HEK293 (cell line): ENCODE results near the gene LILRB3.

Experiments
- CTCF ChIA-PET: fragments of 350-600 bp; formaldehyde crosslinking; extraction: SDS; loops from one replicate; lab custom pipeline; 2021; ENCODE audit warnings: antibody characterized with exemption; lab: Yijun Ruan, JAX
- POLR2A ChIA-PET: fragments of 300-600 bp; formaldehyde crosslinking; extraction: SDS; loops from one replicate; lab custom pipeline; 2020; ENCODE audit warnings: antibody characterized with exemption, inconsistent platforms; lab: Yijun Ruan, JAX
- H3K27ac ChIP-seq: fragments of 200-500 bp; sonication (Bioruptor generic); 2 replicates; pipeline ENCODE4 v1.5.1; 2014; ENCODE audit warnings: low read depth, low read length, control low read depth, inconsistent platforms; ENCODE audit errors: extremely low read depth
- H3K36me3 ChIP-seq, 2 experiments: fragments of 200-500 bp in 1 of 2; sonication (Bioruptor generic) in 1 of 2; 1 replicate in 1 of 2; 2 replicates in 1 of 2; pipeline ENCODE4 v1.5.1; 2014 to 2017; ENCODE audit warnings: inconsistent platforms in 2 of 2, low read length in 2 of 2; ENCODE audit not compliant: control insufficient read depth in 2 of 2, insufficient read depth in 1 of 2
- H3K4me1 ChIP-seq: fragments of 200-500 bp; sonication (Bioruptor generic); 2 replicates; pipeline ENCODE4 v1.5.1; 2014; ENCODE audit warnings: mild to moderate bottlenecking, low read length, inconsistent platforms; ENCODE audit not compliant: control insufficient read depth, insufficient read depth
- H3K4me3 ChIP-seq: 2 replicates; pipeline ENCODE4 v1.5.1; 2011; ENCODE audit warnings: low read depth, mild to moderate bottlenecking, control low read depth, low read length, moderate library complexity
- H3K9me3 ChIP-seq: fragments of 200-500 bp; sonication (Bioruptor generic); 2 replicates; pipeline ENCODE4 v1.5.1; 2014; ENCODE audit warnings: low read depth, low read length, inconsistent platforms; ENCODE audit not compliant: control insufficient read depth, insufficient read depth
- GLIS2 ChIP-seq: fragments of 450-650 bp; formaldehyde crosslinking; IDR thresholded peaks from 2 replicates; pipeline ENCODE4 v1.5.1; 2016; ENCODE audit warnings: missing biosample characterization, missing genetic modification characterization
- MEIS1 ChIP-seq: sonication (generic); formaldehyde crosslinking; IDR thresholded peaks from 2 replicates; pipeline ENCODE4 v1.8.1; 2022; ENCODE audit warnings: missing genetic modification reagents, mild to moderate bottlenecking, borderline replicate concordance
- OSR2 ChIP-seq: fragments of 450-650 bp; formaldehyde crosslinking; IDR thresholded peaks from 2 replicates; pipeline ENCODE4 v1.5.1; 2016; ENCODE audit warnings: missing biosample characterization, missing genetic modification characterization
- TCF7L2 ChIP-seq: IDR thresholded peaks from 2 replicates; pipeline ENCODE4 v1.6.1; 2011; ENCODE audit warnings: low read depth, mild to moderate bottlenecking, inconsistent platforms, low read length, moderate library complexity, borderline replicate concordance
- YY2 ChIP-seq: fragments of 450-650 bp; formaldehyde crosslinking; IDR thresholded peaks from 2 replicates; pipeline ENCODE4 v1.5.1; 2016; ENCODE audit warnings: missing biosample characterization, missing genetic modification characterization
- ZBTB1 ChIP-seq: fragments of 450-650 bp; formaldehyde crosslinking; IDR thresholded peaks from 2 replicates; pipeline ENCODE4 v1.5.1; 2016; ENCODE audit warnings: missing biosample characterization, missing genetic modification characterization
- ZNF114 ChIP-seq: fragments of 450-650 bp; formaldehyde crosslinking; IDR thresholded peaks from 2 replicates; pipeline ENCODE4 v1.5.0; 2017; ENCODE audit warnings: missing biosample characterization, missing genetic modification characterization
- ZNF138 ChIP-seq: fragments of 450-650 bp; formaldehyde crosslinking; IDR thresholded peaks from 2 replicates; pipeline ENCODE4 v1.5.1; 2016; ENCODE audit warnings: missing biosample characterization, missing genetic modification characterization, borderline replicate concordance
- ZNF169 ChIP-seq: fragments of 450-650 bp; formaldehyde crosslinking; IDR thresholded peaks from 2 replicates; pipeline ENCODE4 v1.5.1; 2016; ENCODE audit warnings: missing biosample characterization, missing genetic modification characterization
- ZNF175 ChIP-seq: fragments of 450-650 bp; formaldehyde crosslinking; IDR thresholded peaks from 2 replicates; pipeline ENCODE4 v1.5.1; 2016; ENCODE audit warnings: missing biosample characterization, missing genetic modification characterization
- ZNF211 ChIP-seq: fragments of 450-650 bp; formaldehyde crosslinking; IDR thresholded peaks from 2 replicates; pipeline ENCODE4 v1.5.1; 2016; ENCODE audit warnings: low read depth, missing biosample characterization, missing genetic modification characterization
- ZNF214 ChIP-seq: fragments of 450-650 bp; formaldehyde crosslinking; IDR thresholded peaks from 2 replicates; pipeline ENCODE4 v1.5.1; 2017; ENCODE audit warnings: missing biosample characterization, mild to moderate bottlenecking, missing genetic modification characterization, borderline replicate concordance
- ZNF266 ChIP-seq: fragments of 450-650 bp; formaldehyde crosslinking; IDR thresholded peaks from 2 replicates; pipeline ENCODE4 v1.5.1; 2016; ENCODE audit warnings: missing biosample characterization, missing genetic modification characterization, low read depth
- ZNF324 ChIP-seq: fragments of 450-650 bp; formaldehyde crosslinking; IDR thresholded peaks from 2 replicates; pipeline ENCODE4 v1.5.1; 2016; ENCODE audit warnings: missing biosample characterization, missing genetic modification characterization
- ZNF366 ChIP-seq: fragments of 450-650 bp; formaldehyde crosslinking; conservative IDR thresholded peaks from 2 replicates; pipeline ENCODE4 v1.5.1; 2016; ENCODE audit warnings: missing biosample characterization, missing genetic modification characterization
- TF ChIP-seq, protein P1 (sequence below): fragments of 450-650 bp; formaldehyde crosslinking; IDR thresholded peaks from 2 replicates; pipeline ENCODE4 v1.5.1; 2016; ENCODE audit warnings: missing biosample characterization, missing genetic modification characterization, low read depth
- TF ChIP-seq, protein P2 (sequence below): fragments of 450-650 bp; formaldehyde crosslinking; IDR thresholded peaks from 2 replicates; pipeline ENCODE4 v1.5.1; 2016; ENCODE audit warnings: missing biosample characterization, missing genetic modification characterization
- TF ChIP-seq, protein P3 (sequence below): fragments of 450-650 bp; formaldehyde crosslinking; IDR thresholded peaks from 2 replicates; pipeline ENCODE4 v1.5.1; 2017; ENCODE audit warnings: missing biosample characterization, missing genetic modification characterization
- TF ChIP-seq, protein P4 (sequence below): fragments of 450-650 bp; formaldehyde crosslinking; IDR thresholded peaks from 2 replicates; pipeline ENCODE4 v1.5.1; 2017; ENCODE audit warnings: missing biosample characterization, missing genetic modification characterization
- TF ChIP-seq, protein P5 (sequence below): fragments of 450-650 bp; formaldehyde crosslinking; IDR thresholded peaks from 2 replicates; pipeline ENCODE4 v1.5.1; 2016; ENCODE audit warnings: missing biosample characterization, missing genetic modification characterization
- TF ChIP-seq, protein P6 (sequence below): fragments of 450-650 bp; IDR thresholded peaks from 2 replicates; pipeline ENCODE4 v1.5.1; 2018; ENCODE audit warnings: missing biosample characterization, missing genetic modification characterization
- TF ChIP-seq, protein P7 (sequence below): fragments of 450-650 bp; formaldehyde crosslinking; IDR thresholded peaks from 2 replicates; pipeline ENCODE4 v1.5.1; 2016; ENCODE audit warnings: missing biosample characterization, missing genetic modification characterization

LILRB3 gene

DNA sequence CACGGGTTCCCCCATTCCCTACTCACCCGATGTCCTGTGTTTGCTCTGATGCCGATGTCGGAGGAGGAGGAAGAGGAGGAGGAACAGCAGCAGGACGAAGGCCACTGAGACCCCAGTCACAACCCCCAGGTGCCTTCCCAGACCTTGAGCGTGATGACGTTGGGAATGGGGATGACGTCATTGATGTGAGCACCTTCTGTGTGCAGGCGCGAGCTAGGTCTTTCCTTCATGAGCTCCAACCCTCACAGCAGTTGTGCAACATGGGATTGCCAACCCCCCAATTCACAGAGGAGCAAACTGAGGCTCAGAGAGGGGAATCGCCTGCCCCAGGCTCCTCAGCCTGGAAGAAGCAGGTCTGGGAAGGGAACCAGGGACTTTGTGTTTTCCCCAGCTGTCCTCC is 30.0 kb upstream of the LILRB3 start:
- CTCF ChIA-PET: interaction anchor here (0.5 to 0.7 kb wide), 2 partner anchors 110 to 1039 kb away, joined by 3 read pairs; no protein-coding TSS in a partner anchor
- no peak for TF ChIP-seq ZNF324 (tag by site-specific recombination)
- TF ChIP-seq, protein P1, sequence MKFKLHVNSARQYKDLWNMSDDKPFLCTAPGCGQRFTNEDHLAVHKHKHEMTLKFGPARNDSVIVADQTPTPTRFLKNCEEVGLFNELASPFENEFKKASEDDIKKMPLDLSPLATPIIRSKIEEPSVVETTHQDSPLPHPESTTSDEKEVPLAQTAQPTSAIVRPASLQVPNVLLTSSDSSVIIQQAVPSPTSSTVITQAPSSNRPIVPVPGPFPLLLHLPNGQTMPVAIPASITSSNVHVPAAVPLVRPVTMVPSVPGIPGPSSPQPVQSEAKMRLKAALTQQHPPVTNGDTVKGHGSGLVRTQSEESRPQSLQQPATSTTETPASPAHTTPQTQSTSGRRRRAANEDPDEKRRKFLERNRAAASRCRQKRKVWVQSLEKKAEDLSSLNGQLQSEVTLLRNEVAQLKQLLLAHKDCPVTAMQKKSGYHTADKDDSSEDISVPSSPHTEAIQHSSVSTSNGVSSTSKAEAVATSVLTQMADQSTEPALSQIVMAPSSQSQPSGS (tag by site-specific recombination): peak; percentile 28; the same call in 1 of the 2 replicates
- H3K9me3 ChIP-seq: no peaks in the 10 kb centered on the region
- no peaks in the 10 kb centered on the region for H3K4me1 ChIP-seq
- H3K27ac ChIP-seq: no peak overlapping the region
- no peaks in the 10 kb centered on the region for H3K36me3 ChIP-seq
- POLR2A ChIA-PET: no interaction called here
- no peak overlapping the region for H3K4me3 ChIP-seq

DNA sequence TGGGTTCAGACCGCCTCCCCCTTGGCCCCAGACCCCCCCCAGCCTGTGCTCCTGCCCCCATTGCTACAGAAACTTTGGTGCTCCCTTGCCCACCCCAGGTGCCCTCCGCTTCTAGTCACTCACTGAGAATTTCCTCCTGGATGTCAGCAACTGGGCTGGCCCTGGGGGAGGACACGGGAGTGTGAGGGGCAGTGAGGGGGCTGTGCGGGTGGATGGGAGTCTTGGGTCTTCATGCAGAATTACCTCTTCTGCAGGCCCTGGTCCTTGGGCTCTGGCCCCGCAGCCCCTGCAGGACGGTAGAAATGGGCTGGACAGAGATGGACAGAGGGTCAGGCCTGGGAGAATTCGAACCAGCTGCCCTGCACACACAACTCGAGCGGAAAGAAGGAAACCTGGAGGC is 29.4 kb upstream of the LILRB3 start:
- TF ChIP-seq ZNF266 (tag by site-specific recombination): no peak
- TF ChIP-seq OSR2 (tag by site-specific recombination): no peak
- TF ChIP-seq ZNF214 (tag by site-specific recombination): no peak
- TF ChIP-seq TCF7L2: no peak
- TF ChIP-seq ZBTB1 (tag by site-specific recombination): no peak
- TF ChIP-seq ZNF138: no peak
- TF ChIP-seq, protein P2, sequence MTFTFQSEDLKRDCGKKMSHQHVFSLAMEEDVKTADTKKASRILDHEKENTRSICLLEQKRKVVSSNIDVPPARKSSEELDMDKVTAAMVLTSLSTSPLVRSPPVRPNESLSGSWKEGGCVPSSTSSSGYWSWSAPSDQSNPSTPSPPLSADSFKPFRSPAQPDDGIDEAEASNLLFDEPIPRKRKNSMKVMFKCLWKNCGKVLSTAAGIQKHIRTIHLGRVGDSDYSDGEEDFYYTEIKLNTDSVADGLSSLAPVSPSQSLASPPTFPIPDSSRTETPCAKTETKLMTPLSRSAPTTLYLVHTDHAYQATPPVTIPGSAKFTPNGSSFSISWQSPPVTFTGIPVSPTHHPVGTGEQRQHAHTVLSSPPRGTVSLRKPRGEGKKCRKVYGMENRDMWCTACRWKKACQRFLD (tag by site-specific recombination): no peak
- TF ChIP-seq, protein P3, sequence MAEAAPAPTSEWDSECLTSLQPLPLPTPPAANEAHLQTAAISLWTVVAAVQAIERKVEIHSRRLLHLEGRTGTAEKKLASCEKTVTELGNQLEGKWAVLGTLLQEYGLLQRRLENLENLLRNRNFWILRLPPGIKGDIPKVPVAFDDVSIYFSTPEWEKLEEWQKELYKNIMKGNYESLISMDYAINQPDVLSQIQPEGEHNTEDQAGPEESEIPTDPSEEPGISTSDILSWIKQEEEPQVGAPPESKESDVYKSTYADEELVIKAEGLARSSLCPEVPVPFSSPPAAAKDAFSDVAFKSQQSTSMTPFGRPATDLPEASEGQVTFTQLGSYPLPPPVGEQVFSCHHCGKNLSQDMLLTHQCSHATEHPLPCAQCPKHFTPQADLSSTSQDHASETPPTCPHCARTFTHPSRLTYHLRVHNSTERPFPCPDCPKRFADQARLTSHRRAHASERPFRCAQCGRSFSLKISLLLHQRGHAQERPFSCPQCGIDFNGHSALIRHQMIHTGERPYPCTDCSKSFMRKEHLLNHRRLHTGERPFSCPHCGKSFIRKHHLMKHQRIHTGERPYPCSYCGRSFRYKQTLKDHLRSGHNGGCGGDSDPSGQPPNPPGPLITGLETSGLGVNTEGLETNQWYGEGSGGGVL (tag by site-specific recombination): no peak
- TF ChIP-seq ZNF114 (tag by site-specific recombination): no peak
- TF ChIP-seq, protein P4, sequence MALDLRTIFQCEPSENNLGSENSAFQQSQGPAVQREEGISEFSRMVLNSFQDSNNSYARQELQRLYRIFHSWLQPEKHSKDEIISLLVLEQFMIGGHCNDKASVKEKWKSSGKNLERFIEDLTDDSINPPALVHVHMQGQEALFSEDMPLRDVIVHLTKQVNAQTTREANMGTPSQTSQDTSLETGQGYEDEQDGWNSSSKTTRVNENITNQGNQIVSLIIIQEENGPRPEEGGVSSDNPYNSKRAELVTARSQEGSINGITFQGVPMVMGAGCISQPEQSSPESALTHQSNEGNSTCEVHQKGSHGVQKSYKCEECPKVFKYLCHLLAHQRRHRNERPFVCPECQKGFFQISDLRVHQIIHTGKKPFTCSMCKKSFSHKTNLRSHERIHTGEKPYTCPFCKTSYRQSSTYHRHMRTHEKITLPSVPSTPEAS (tag by site-specific recombination): no peak
- no peak for TF ChIP-seq MEIS1
- TF ChIP-seq GLIS2 (tag by site-specific recombination): no peak
- TF ChIP-seq YY2 (tag by site-specific recombination): no peak
- no peak for TF ChIP-seq ZNF175
- no peak for TF ChIP-seq ZNF211 (tag by site-specific recombination)
- TF ChIP-seq ZNF366 (tag by site-specific recombination): no peak
- TF ChIP-seq, protein P5, sequence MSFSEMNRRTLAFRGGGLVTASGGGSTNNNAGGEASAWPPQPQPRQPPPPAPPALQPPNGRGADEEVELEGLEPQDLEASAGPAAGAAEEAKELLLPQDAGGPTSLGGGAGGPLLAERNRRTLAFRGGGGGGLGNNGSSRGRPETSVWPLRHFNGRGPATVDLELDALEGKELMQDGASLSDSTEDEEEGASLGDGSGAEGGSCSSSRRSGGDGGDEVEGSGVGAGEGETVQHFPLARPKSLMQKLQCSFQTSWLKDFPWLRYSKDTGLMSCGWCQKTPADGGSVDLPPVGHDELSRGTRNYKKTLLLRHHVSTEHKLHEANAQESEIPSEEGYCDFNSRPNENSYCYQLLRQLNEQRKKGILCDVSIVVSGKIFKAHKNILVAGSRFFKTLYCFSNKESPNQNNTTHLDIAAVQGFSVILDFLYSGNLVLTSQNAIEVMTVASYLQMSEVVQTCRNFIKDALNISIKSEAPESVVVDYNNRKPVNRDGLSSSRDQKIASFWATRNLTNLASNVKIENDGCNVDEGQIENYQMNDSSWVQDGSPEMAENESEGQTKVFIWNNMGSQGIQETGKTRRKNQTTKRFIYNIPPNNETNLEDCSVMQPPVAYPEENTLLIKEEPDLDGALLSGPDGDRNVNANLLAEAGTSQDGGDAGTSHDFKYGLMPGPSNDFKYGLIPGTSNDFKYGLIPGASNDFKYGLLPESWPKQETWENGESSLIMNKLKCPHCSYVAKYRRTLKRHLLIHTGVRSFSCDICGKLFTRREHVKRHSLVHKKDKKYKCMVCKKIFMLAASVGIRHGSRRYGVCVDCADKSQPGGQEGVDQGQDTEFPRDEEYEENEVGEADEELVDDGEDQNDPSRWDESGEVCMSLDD (tag by site-specific recombination): no peak
- TF ChIP-seq, protein P6, sequence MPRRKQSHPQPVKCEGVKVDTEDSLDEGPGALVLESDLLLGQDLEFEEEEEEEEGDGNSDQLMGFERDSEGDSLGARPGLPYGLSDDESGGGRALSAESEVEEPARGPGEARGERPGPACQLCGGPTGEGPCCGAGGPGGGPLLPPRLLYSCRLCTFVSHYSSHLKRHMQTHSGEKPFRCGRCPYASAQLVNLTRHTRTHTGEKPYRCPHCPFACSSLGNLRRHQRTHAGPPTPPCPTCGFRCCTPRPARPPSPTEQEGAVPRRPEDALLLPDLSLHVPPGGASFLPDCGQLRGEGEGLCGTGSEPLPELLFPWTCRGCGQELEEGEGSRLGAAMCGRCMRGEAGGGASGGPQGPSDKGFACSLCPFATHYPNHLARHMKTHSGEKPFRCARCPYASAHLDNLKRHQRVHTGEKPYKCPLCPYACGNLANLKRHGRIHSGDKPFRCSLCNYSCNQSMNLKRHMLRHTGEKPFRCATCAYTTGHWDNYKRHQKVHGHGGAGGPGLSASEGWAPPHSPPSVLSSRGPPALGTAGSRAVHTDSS (tag by site-specific recombination): no peak
- TF ChIP-seq ZNF169 (tag by site-specific recombination): no peak
- TF ChIP-seq, protein P7, sequence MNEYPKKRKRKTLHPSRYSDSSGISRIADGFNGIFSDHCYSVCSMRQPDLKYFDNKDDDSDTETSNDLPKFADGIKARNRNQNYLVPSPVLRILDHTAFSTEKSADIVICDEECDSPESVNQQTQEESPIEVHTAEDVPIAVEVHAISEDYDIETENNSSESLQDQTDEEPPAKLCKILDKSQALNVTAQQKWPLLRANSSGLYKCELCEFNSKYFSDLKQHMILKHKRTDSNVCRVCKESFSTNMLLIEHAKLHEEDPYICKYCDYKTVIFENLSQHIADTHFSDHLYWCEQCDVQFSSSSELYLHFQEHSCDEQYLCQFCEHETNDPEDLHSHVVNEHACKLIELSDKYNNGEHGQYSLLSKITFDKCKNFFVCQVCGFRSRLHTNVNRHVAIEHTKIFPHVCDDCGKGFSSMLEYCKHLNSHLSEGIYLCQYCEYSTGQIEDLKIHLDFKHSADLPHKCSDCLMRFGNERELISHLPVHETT (tag by site-specific recombination): no peak
- POLR2A ChIA-PET: interaction anchor here (0.6 kb wide), 1 partner anchor 148 kb away, joined by 7 read pairs; no protein-coding TSS in a partner anchor
- H3K27ac ChIP-seq: no peak overlapping the region
- no peaks in the 10 kb centered on the region for H3K9me3 ChIP-seq
- H3K4me1 ChIP-seq: no peaks in the 10 kb centered on the region
- CTCF ChIA-PET: interaction anchor here (0.7 kb wide), 1 partner anchor 110 kb away, joined by 3 read pairs; no protein-coding TSS in a partner anchor
- H3K4me3 ChIP-seq: no peak overlapping the region
- H3K36me3 ChIP-seq: no peaks in the 10 kb centered on the region
